GM21390 (cell line): Measurements from ENCODE around the gene DAAM1.

Experiments
- ATAC-seq: cut with Tn5 transposase; IDR thresholded peaks from one replicate; pipeline ENCODE4 v1.9.1; 2021; ENCODE audit not compliant: unreplicated experiment

DAAM1 gene

GRCh38 chr14:59187118-59187517 is 1.3 kb upstream of the DAAM1 start:
- ATAC-seq: no peak

GRCh38 chr14:59187802-59188460 is 536 bp upstream of the DAAM1 start:
- peak; percentile 13 for ATAC-seq

- peak; percentile 9 for ATAC-seq
These were observed 771 bp downstream of the DAAM1 start for GRCh38 chr14:59189091-59189785.

- peak; percentile 45 for ATAC-seq
These were observed 1.4 kb downstream of the DAAM1 start for GRCh38 chr14:59189786-59190368.

- peak; percentile 17 for ATAC-seq
These were observed 1.9 kb downstream of the DAAM1 start for GRCh38 chr14:59190372-59190771.

GRCh38 chr14:59195912-59196311 is 7.4 kb downstream of the DAAM1 start:
- no peak for ATAC-seq

- no peak for ATAC-seq
These were observed 9.3 kb downstream of the DAAM1 start for GRCh38 chr14:59197695-59198262.

GRCh38 chr14:59199205-59199604 is 10.7 kb downstream of the DAAM1 start:
- no peak for ATAC-seq

GRCh38 chr14:59199614-59200013 is 11.1 kb downstream of the DAAM1 start:
- no peak for ATAC-seq

GRCh38 chr14:59200195-59200594 is 11.7 kb downstream of the DAAM1 start:
- no peak for ATAC-seq

GRCh38 chr14:59202031-59202430 is 13.6 kb downstream of the DAAM1 start:
- ATAC-seq: no peak

GRCh38 chr14:59204305-59204704 is 15.8 kb downstream of the DAAM1 start:
- no peak for ATAC-seq

GRCh38 chr14:59206892-59207291 is 18.4 kb downstream of the DAAM1 start:
- no peak for ATAC-seq

GRCh38 chr14:59207506-59207933 is 19.1 kb downstream of the DAAM1 start:
- no peak for ATAC-seq

- ATAC-seq: no peak
These were observed 19.9 kb downstream of the DAAM1 start for GRCh38 chr14:59208224-59208814.

GRCh38 chr14:59208954-59209353 is 20.5 kb downstream of the DAAM1 start:
- ATAC-seq: no peak

- ATAC-seq: no peak
These were observed 22.2 kb downstream of the DAAM1 start for GRCh38 chr14:59210621-59211020.

GRCh38 chr14:59213368-59214315 is 25.2 kb downstream of the DAAM1 start:
- no peak for ATAC-seq

GRCh38 chr14:59214702-59215302 is 26.3 kb downstream of the DAAM1 start:
- ATAC-seq: peak; percentile 72

GRCh38 chr14:59215322-59215721 is 26.9 kb downstream of the DAAM1 start:
- ATAC-seq: peak; percentile 14
